GM12878 (cell line): ENCODE measurements around the gene SMARCC1. TPM values are rescaled to one million over a fixed set of nuclear protein-coding genes. Genes with fewer than 3 reads are reported as not detected.

Experiments used
- ATAC-seq: fragments of 200-7000 bp; cut with Tn5 transposase; 3 replicates; pipeline ENCODE4 v1.9.1; 2020; ENCODE audit warnings: mild to moderate bottlenecking, moderate library complexity
- BruUV-seq: library from RNA; stranded (reverse); fragments of 400-500 nt; replicated peaks from 2 replicates; lab custom pipeline; 2021; lab: Mats Ljungman, UMichigan
- CTCF ChIA-PET: fragments of 300-600 bp; sonication (Branson Sonifier 250); formaldehyde crosslinking; extraction: SDS; loops from one replicate; lab custom pipeline; 2021; ENCODE audit warnings: inconsistent platforms; lab: Yijun Ruan, JAX
- POLR2A ChIA-PET: fragments of 350-600 bp; formaldehyde crosslinking; extraction: SDS; loops from one replicate; lab custom pipeline; 2021; ENCODE audit warnings: inconsistent platforms; lab: Charles Lee
- RAD21 ChIA-PET: fragments of 300-600 bp; sonication (Branson Sonifier 250); formaldehyde crosslinking; loops from one replicate; lab custom pipeline; 2023; ENCODE audit warnings: antibody characterized with exemption; ENCODE audit not compliant: unreplicated experiment; lab: Charles Lee
- SMC1A ChIA-PET: fragments of 300-600 bp; sonication (Branson Sonifier 250); formaldehyde crosslinking; loops from one replicate; lab custom pipeline; 2023; ENCODE audit not compliant: unreplicated experiment, uncharacterized antibody; lab: Charles Lee
- DNase-seq: peaks from one replicate; pipeline ENCODE4 v3.0.0-alpha.2; 2011; ENCODE audit warnings: low read depth, low spot score
- FAIRE-seq: peaks from 3 replicates; lab custom pipeline; 2011; peaks lifted over from hg19 to GRCh38; lab: Jason Lieb, UNC
- H2AFZ ChIP-seq: 2 replicates; pipeline ENCODE4 v1.6.0; 2011; ENCODE audit warnings: low read depth, low read length, control low read depth; ENCODE audit not compliant: control insufficient read depth
- H3K27ac ChIP-seq: 2 replicates; pipeline ENCODE4 v1.5.1; 2011; ENCODE audit warnings: control low read depth; ENCODE audit not compliant: control insufficient read depth, insufficient read depth
- H3K27me3 ChIP-seq, 2 experiments: replicated peaks in 1 of 2; 2 replicates each; pipeline versions ENCODE4 v1.6.0 to v1.6.1; 2011; ENCODE audit warnings: low read length in 1 of 2; ENCODE audit not compliant: control insufficient read depth in 2 of 2, insufficient read depth in 2 of 2
- H3K36me3 ChIP-seq, 2 experiments: 2 replicates each; pipeline ENCODE4 v1.5.1; 2011; ENCODE audit warnings: low read length in 1 of 2; ENCODE audit not compliant: control insufficient read depth in 2 of 2, insufficient read depth in 2 of 2
- H3K4me1 ChIP-seq: 2 replicates; pipeline ENCODE4 v1.6.1; 2011; ENCODE audit warnings: mild to moderate bottlenecking, low read length, moderate library complexity, mixed read lengths; ENCODE audit not compliant: control insufficient read depth, insufficient read depth
- H3K4me2 ChIP-seq: 2 replicates; pipeline ENCODE4 v1.6.0; 2011; ENCODE audit warnings: control low read depth; ENCODE audit not compliant: control insufficient read depth, insufficient read depth
- H3K4me3 ChIP-seq: fragments of 200-600 bp; sonication (generic); 2 replicates; pipeline ENCODE4 v1.5.1; 2016
- H3K79me2 ChIP-seq: 2 replicates; pipeline ENCODE4 v1.6.0; 2011; ENCODE audit warnings: low read length; ENCODE audit not compliant: control insufficient read depth, insufficient read depth
- H3K9ac ChIP-seq: 2 replicates; pipeline ENCODE4 v1.8.0; 2011; ENCODE audit warnings: low read length, control low read depth, mixed read lengths; ENCODE audit not compliant: control insufficient read depth, insufficient read depth
- H3K9me3 ChIP-seq: replicated peaks from 3 replicates; pipeline ENCODE4 v1.5.1; 2011; ENCODE audit warnings: mild to moderate bottlenecking, low read length; ENCODE audit not compliant: control insufficient read depth, insufficient read depth
- H4K20me1 ChIP-seq: 2 replicates; pipeline ENCODE4 v1.6.0; 2011; ENCODE audit not compliant: control insufficient read depth, insufficient read depth
- BCL11A ChIP-seq: IDR thresholded peaks from 2 replicates; pipeline ENCODE4 v1.6.1; 2011; ENCODE audit warnings: low read depth, low read length
- CBX5 ChIP-seq: sonication (generic); IDR thresholded peaks from 2 replicates; pipeline ENCODE4 v1.6.1; 2016; ENCODE audit warnings: low read depth, moderate library complexity, mild to moderate bottlenecking, inconsistent platforms
- CHD1 ChIP-seq: IDR thresholded peaks from 2 replicates; pipeline ENCODE4 v1.6.1; 2012; ENCODE audit warnings: low read depth, low read length, improper control_type of control experiment
- CREB1 ChIP-seq: IDR thresholded peaks from 2 replicates; pipeline ENCODE4 v1.6.1; 2012; ENCODE audit warnings: low read depth, mild to moderate bottlenecking, inconsistent platforms
- EP300 ChIP-seq, 2 experiments: fragments of 150-350 bp in 1 of 2; IDR thresholded peaks; 2 replicates each; pipeline ENCODE4 v1.6.1; 2011 to 2012; ENCODE audit warnings: low read depth in 2 of 2, low read length in 2 of 2, borderline replicate concordance in 1 of 2, improper control_type of control experiment in 1 of 2, inconsistent platforms in 1 of 2; ENCODE audit not compliant: control insufficient read depth in 1 of 2
- FOXM1 ChIP-seq: IDR thresholded peaks from 2 replicates; pipeline ENCODE4 v1.6.1; 2012; ENCODE audit warnings: low read depth, mild to moderate bottlenecking, inconsistent platforms, low read length, moderate library complexity
- RAD51 ChIP-seq: fragments of 450-650 bp; IDR thresholded peaks from 2 replicates; pipeline ENCODE4 v1.6.1; 2016; ENCODE audit warnings: moderate library complexity, mild to moderate bottlenecking, inconsistent platforms
- RUNX3 ChIP-seq: IDR thresholded peaks from 2 replicates; pipeline ENCODE4 v1.6.1; 2012; ENCODE audit warnings: low read length, inconsistent platforms
- SPI1 ChIP-seq: IDR thresholded peaks from 2 replicates; pipeline ENCODE4 v1.6.1; 2011; ENCODE audit warnings: low read depth, mild to moderate bottlenecking, low read length, moderate library complexity, borderline replicate concordance; ENCODE audit not compliant: insufficient read depth
- TCF3 ChIP-seq: IDR thresholded peaks from 2 replicates; pipeline ENCODE4 v1.6.1; 2012; ENCODE audit warnings: low read depth, mild to moderate bottlenecking, low read length, borderline replicate concordance; ENCODE audit not compliant: insufficient read depth
- TCF7 ChIP-seq: IDR thresholded peaks from 2 replicates; pipeline ENCODE4 v1.6.1; 2014; ENCODE audit warnings: antibody characterized with exemption, borderline replicate concordance
- WGBS: methylation state at CpG from one replicate; pipeline ENCODE4 v1.1.6; 2016; ENCODE audit warnings: low lambda C conversion rate; ENCODE audit not compliant: insufficient replicate concordance, insufficient coverage; ENCODE audit errors: missing lambda C conversion rate; 5-methylcytosine and 5-hydroxymethylcytosine counted together
- in situ Hi-C: fragments of 300-500 bp; cut with MboI; formaldehyde crosslinking; loops from 9 replicates; pipeline ENCODE4 v1.14.3; 2018; ENCODE audit warnings: mixed read lengths
- intact Hi-C: fragments of 100-400 bp; cut with micrococcal nuclease; formaldehyde crosslinking; loops from one replicate; pipeline ENCODE4 v1.14.2; 2022; ENCODE audit not compliant: unreplicated experiment
- polyA plus RNA-seq, 11 experiments: library from polyadenylated mRNA; depleted of rRNA in 4 of 11; unstranded in 6 of 11; stranded (reverse) in 5 of 11; fragments of >200 nt; fragmentation: Nextera tagmentation in 4 of 11; fragmentation: Illumina TruSeq in 1 of 11; extraction: Ambion mirVana in 4 of 11; extraction: Trizol in 1 of 11; gene quantifications; 1 replicate in 1 of 11; 2 replicates in 10 of 11; pipeline versions ENCODE4 v1.2.1 to v1.2.3, GENCODE V29; 2011 to 2016; ENCODE audit warnings: inconsistent platforms in 2 of 11, missing spikeins in 2 of 11, low read depth in 1 of 11
- total RNA-seq, 4 experiments: library from RNA; depleted of rRNA in 3 of 4; stranded (reverse); fragments of >200 nt in 3 of 4; fragmentation: Illumina TruSeq in 1 of 4; extraction: Trizol in 1 of 4; gene quantifications; 2 replicates each; pipeline versions ENCODE4 v1.2.1 to v1.2.3, GENCODE V29; 2013 to 2021
- TF ChIP-seq, protein P1 (sequence below): fragments of 450-650 bp; formaldehyde crosslinking; IDR thresholded peaks from 2 replicates; pipeline ENCODE4 v1.4.0; 2022; ENCODE audit warnings: mild to moderate bottlenecking, moderate library complexity

Gene SMARCC1
- total and polyA plus RNA-seq, 10 of the 15 experiments (the other 5 are each of a cell fraction or from before 2014, with no cell fraction given) = 26.6 to 147 (median 57.1) TPM

DNA sequence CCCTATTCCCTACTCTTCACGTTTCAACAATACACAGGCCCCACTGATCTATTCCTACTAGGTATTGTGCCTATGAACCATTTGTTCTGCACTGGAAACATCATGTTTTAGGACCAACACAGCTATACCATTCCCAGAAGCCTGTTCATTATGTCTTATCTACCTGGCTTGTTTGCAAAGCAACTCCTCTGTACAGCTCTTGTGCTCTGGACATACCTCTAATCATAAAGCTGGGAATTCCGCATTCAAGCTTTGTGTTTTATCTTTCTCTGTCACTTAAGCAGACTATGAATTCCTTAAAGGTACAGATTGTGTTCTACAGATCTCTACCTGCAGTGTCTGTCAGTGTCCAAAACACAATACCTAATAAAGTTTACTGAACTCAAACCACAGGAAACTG lies 115.6 kb downstream of the SMARCC1 start:
- Histone ChIP-seq H3K27ac (no peak overlapping the region), H3K36me3 (peaks cover 2 to 29% of the 10 kb centered on the region in 2 experiments), H3K79me2 (no peaks in the 10 kb centered on the region), H4K20me1 (no peaks in the 10 kb centered on the region), H2AFZ (no peak overlapping the region), H3K9me3 (no peaks in the 10 kb centered on the region), H3K27me3 (no peaks in the 10 kb centered on the region), H3K4me2 (no peak overlapping the region), H3K4me1 (no peaks in the 10 kb centered on the region), H3K4me3 (no peak overlapping the region), H3K9ac (no peak overlapping the region)
- DNase-seq (no peak), FAIRE-seq (no peak), ATAC-seq (no peak)
- ChIA-PET SMC1A (interaction anchor here (1.9 kb wide), 1 partner anchor 144 kb away, joined by 4 read pairs; no protein-coding TSS in a partner anchor), POLR2A (interaction anchor here (0.6 kb wide), 1 partner anchor 546 kb away, joined by 3 read pairs; no protein-coding TSS in a partner anchor), RAD21 (no interaction called here), CTCF (interaction anchor here (0.6 to 1.1 kb wide), 3 partner anchors 33 to 610 kb away, joined by 3 read pairs; no protein-coding TSS in a partner anchor)
- 96% methylated on average over 2 of the region's 2 CpGs for WGBS
- TF ChIP-seq RUNX3 = no peak
- TF ChIP-seq CHD1 = no peak
- no peak for TF ChIP-seq TCF7
- TF ChIP-seq RAD51 = no peak
- TF ChIP-seq CBX5 = no peak
- TF ChIP-seq CREB1 = no peak
- no peak for TF ChIP-seq EP300 (IDR thresholded peaks at IDR 0.05; ENCODE audit: borderline replicate concordance in 1 of 2, control insufficient read depth in 1 of 2, low read depth in 2 of 2, low read length in 2 of 2)
- TF ChIP-seq TCF3 = no peak
- TF ChIP-seq FOXM1 = no peak
- TF ChIP-seq SPI1 = no peak
- TF ChIP-seq BCL11A = no peak
- TF ChIP-seq, protein P1, sequence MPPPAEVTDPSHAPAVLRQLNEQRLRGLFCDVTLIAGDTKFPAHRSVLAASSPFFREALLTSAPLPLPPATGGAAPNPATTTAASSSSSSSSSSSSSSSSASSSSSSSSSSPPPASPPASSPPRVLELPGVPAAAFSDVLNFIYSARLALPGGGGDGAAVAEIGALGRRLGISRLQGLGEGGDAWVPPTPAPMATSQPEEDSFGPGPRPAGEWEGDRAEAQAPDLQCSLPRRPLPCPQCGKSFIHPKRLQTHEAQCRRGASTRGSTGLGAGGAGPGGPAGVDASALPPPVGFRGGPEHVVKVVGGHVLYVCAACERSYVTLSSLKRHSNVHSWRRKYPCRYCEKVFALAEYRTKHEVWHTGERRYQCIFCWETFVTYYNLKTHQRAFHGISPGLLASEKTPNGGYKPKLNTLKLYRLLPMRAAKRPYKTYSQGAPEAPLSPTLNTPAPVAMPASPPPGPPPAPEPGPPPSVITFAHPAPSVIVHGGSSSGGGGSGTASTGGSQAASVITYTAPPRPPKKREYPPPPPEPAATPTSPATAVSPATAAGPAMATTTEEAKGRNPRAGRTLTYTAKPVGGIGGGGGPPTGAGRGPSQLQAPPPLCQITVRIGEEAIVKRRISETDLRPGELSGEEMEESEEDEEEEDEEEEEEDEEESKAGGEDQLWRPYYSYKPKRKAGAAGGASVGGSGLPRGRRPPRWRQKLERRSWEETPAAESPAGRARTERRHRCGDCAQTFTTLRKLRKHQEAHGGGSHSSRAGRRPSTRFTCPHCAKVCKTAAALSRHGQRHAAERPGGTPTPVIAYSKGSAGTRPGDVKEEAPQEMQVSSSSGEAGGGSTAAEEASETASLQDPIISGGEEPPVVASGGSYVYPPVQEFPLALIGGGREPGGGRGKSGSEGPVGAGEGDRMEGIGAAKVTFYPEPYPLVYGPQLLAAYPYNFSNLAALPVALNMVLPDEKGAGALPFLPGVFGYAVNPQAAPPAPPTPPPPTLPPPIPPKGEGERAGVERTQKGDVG (CRISPR knock-in tag) = no peak
- BruUV-seq = no TSS peak
- intact Hi-C loops (no loop called here), in situ Hi-C loops (no loop called here)
